Muscle layer of colon (tissue), 2 donors: ENCODE data around the gene AGMO.

Experiments
- H3K27ac ChIP-seq: one replicate; pipeline ENCODE4 v1.7.0; 2013; ENCODE audit warnings: low read depth, mild to moderate bottlenecking, low read length, moderate library complexity
- H3K27me3 ChIP-seq, 2 donors: one replicate each; pipeline ENCODE4 v1.7.0; 2013; ENCODE audit warnings: low read length in 2 of 2, mild to moderate bottlenecking in 2 of 2; ENCODE audit not compliant: insufficient read depth in 2 of 2, control insufficient read depth in 1 of 2
- H3K36me3 ChIP-seq: one replicate; pipeline ENCODE4 v1.7.0; 2013; ENCODE audit warnings: mild to moderate bottlenecking, low read length; ENCODE audit not compliant: insufficient read depth
- H3K4me1 ChIP-seq: one replicate; pipeline ENCODE4 v1.7.0; 2013; ENCODE audit warnings: mild to moderate bottlenecking, low read length; ENCODE audit not compliant: insufficient read depth
- H3K4me3 ChIP-seq, 2 donors: one replicate each; pipeline ENCODE4 v1.7.0; 2013; ENCODE audit warnings: low read length in 2 of 2, low read depth in 1 of 2, mild to moderate bottlenecking in 1 of 2, moderate library complexity in 1 of 2
- H3K9ac ChIP-seq: one replicate; pipeline ENCODE4 v1.7.0; 2013; ENCODE audit warnings: low read length
- H3K9me3 ChIP-seq: one replicate; pipeline ENCODE4 v1.7.0; 2013; ENCODE audit warnings: mild to moderate bottlenecking, low read length
- donor health status: abdominal sarcoma.
- donor health status: Adenocarcinoma of cecum.

Gene AGMO

DNA sequence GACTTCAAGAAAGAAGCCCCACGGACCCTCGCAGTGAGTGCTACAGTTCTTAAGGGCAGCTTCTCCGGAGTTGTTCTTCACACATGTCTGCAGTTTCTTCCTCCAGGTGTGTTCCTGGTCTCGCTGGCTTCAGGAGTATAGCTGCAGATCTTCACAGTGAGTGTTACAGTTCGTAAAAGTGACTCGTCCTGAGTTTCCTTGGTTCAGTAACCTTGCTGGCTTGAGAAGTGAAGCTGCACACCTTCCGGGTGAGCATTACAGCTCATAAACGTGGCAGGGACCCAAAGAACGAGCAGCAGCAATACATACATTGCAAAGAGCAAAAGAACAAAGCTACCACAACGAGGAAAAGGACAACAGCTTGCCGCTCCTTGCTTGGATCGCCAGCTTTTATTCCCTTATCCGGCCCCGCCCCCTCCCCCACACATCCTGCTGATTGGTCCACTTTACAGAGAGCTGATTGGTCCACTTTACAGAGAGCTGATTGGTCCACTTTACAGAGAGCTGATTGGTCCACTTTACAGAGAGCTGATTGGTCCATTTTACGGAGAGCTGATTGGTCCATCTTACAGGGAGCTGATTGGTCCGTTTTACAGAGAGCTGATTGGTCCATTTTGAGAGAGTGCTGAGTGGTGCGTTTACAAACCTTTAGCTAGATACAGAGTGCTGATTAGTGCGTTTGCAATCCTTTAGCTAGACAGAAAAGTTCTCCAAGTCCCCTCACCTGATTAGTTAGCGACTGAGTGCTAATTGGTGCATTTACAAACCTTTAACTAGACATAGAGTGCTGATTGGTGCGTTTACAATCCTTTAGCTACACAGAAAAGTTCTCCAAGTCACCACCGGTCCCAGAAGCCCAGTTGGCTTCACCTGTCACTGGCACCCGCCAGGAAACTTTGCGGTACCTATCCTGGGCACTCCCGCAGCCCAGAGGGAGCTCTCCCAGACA, 165.3 kb downstream of the AGMO start:
- H3K9ac ChIP-seq: no peak overlapping the region
- no peaks in the 10 kb centered on the region for H3K9me3 ChIP-seq
- no peak overlapping the region for H3K4me3 ChIP-seq
- no peaks in the 10 kb centered on the region for H3K4me1 ChIP-seq
- no peaks in the 10 kb centered on the region for H3K36me3 ChIP-seq
- H3K27me3 ChIP-seq: no peaks in the 10 kb centered on the region
- H3K27ac ChIP-seq: no peak overlapping the region

DNA sequence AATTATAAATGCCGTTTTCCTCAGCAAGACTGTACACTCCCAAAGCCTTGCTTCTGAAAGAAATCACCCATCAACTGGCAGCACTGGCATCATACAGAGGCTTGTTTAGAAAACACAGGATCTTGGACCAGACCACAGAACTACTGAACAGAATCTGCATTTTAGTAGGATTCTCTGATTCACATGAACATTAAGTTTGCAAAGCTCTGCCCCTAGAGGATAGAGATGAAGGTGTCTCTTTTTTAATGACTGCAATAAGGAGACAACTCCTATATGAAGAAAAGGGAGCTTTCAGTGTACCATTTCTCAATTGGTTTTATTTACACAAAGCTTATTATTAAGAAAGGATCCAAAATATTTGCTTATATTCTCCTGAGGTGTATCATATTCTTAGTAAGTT, 172.7 kb downstream of the AGMO start:
- Histone ChIP-seq H3K9me3 (no peaks in the 10 kb centered on the region), H3K27ac (no peak overlapping the region), H3K27me3 (no peaks in the 10 kb centered on the region), H3K4me1 (no peaks in the 10 kb centered on the region), H3K36me3 (no peaks in the 10 kb centered on the region), H3K9ac (no peak overlapping the region), H3K4me3 (no peak overlapping the region)

DNA sequence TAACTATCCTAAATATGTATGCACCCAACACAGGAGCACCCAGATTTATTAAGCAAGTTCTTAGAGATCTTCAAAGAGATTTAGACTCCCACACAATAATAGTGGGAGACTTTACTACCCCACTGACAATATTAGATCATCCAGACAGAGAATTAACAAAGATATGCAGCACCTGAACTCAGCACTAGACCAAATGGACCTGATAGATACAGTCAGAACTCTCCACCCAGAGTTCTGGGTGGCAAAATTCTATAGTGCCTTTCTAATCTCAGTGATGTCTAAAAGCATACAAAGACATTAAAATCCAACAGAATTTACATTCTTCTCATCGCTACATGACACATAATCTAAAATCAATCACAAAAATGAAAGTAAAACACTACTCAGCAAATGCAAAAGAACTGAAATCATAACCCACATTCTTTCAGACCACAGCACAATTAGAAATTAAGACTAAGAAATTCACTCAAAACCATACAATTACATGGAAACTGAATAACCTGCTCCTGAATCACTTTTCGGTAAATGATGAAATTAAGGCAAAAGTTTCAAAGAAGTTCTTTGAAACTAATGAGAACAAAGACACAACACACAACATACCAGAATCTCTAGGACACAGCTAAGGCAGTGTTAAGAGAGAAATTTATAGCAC, 183.2 kb downstream of the AGMO start:
- H3K9ac ChIP-seq: no peak overlapping the region
- no peak overlapping the region for H3K4me3 ChIP-seq
- H3K27ac ChIP-seq: no peak overlapping the region
- peaks cover 5% of the 10 kb centered on the region for H3K9me3 ChIP-seq
- no peaks in the 10 kb centered on the region for H3K27me3 ChIP-seq
- no peaks in the 10 kb centered on the region for H3K4me1 ChIP-seq
- H3K36me3 ChIP-seq: no peaks in the 10 kb centered on the region

DNA sequence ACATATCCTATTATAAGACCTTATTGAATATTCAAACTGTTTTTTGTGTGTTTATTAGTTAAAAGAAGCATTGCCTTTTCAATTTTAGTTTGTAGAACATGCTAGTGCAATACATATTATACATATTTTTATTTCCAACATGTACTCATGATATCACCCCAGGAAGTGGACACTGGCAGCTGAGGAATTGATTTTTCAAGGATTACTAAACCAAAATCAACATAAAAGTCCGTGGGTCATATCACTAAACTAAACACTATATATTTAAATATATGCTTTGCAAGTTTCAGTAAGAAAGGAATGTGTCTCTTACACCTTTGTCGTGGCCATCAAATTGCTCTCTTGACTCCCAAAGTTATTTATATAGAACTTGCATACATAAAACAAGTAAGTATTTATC, 185.2 kb downstream of the AGMO start:
- H3K4me1 ChIP-seq: no peaks in the 10 kb centered on the region

DNA sequence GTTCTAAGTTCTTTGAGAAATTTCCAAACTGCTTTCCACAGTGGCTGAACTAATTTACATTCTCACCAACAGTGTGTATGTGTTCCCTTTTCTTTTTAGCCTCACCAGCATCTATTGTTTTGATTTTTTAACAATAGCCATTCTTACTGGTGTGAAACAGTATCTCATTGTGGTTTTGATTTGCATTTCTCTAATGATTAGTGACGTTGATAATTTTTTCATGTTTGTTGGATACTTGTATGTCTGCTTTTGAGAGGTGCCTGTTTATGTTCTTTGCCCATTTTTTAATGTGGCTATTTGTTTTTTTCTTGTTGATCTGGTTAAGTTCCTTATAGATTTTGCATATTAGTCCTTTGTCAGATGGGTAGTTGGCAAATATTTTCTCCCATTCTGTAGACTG, 191.4 kb downstream of the AGMO start:
- no peaks in the 10 kb centered on the region for H3K36me3 ChIP-seq
- H3K4me3 ChIP-seq: no peak overlapping the region
- no peak overlapping the region for H3K9ac ChIP-seq
- H3K27me3 ChIP-seq: no peaks in the 10 kb centered on the region
- no peaks in the 10 kb centered on the region for H3K4me1 ChIP-seq
- no peaks in the 10 kb centered on the region for H3K9me3 ChIP-seq
- no peak overlapping the region for H3K27ac ChIP-seq

More for the DNA sequence above, 185.2 kb downstream of the AGMO start:
- no peaks in the 10 kb centered on the region for H3K27me3 ChIP-seq
- H3K9me3 ChIP-seq: peaks cover 4% of the 10 kb centered on the region
- H3K36me3 ChIP-seq: no peaks in the 10 kb centered on the region
- H3K27ac ChIP-seq: no peak overlapping the region
- no peak overlapping the region for H3K4me3 ChIP-seq
- no peak overlapping the region for H3K9ac ChIP-seq

DNA sequence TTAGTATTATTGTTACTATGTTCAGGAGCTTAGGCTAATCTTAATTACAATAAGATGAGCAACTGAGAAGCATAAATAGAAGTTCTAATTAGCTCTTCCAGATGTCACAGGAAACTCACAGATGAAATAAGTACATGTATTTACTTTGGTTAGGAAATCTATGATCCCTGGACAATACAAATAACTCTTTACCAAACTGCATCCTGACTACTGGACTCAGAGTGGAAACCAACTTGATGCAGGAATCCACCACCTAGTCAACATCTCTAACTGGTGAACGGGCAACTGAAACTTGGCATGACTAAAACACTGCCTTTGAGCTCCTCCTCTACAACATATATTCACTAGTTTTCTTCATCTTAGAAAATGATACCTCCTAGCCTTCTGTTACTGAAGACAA, 193.2 kb downstream of the AGMO start:
- Histone ChIP-seq H3K4me1 (no peaks in the 10 kb centered on the region), H3K27me3 (no peaks in the 10 kb centered on the region), H3K36me3 (no peaks in the 10 kb centered on the region), H3K27ac (no peak overlapping the region), H3K4me3 (no peak overlapping the region), H3K9ac (no peak overlapping the region), H3K9me3 (no peaks in the 10 kb centered on the region)

DNA sequence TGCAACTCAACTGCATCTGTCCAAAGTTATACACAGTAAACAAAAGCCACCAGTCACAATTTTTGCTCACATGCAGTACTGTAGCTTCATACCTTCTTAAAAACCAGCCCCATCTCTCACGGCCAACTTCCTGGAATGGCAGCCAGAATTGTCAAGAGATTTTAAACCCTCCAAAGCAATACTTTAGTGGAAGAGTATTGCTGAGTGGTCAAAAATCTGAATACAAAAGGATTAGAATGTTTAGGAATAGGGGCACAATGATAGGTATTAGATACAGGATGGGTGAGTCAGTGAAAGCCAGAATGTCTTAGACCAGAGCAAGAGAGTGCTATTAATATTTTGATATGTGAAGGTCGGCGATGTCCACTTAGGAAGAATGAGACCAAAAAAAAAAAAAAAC, 193.9 kb downstream of the AGMO start:
- no peak overlapping the region for H3K9ac ChIP-seq
- H3K36me3 ChIP-seq: no peaks in the 10 kb centered on the region
- H3K27ac ChIP-seq: no peak overlapping the region
- H3K4me3 ChIP-seq: no peak overlapping the region
- H3K9me3 ChIP-seq: no peaks in the 10 kb centered on the region
- no peaks in the 10 kb centered on the region for H3K27me3 ChIP-seq
- H3K4me1 ChIP-seq: no peaks in the 10 kb centered on the region

DNA sequence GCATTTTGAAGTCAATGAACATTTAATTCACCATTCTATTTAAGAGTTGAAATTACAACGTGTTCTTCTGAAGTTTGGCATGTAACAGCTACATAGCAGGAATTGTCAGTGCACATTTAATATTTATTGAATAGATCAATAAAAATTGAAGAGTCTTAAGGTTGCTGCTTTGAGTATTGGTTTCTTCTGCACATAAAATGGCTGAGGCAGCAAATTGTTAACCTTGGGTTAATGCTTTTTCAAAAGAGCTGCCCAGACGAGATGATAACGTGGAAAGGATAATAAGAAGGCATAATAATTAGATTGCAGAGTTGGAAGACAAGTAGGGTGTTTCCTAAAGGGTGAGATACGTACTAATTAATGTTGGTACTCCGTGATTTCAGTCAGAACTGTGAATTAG, 203.7 kb downstream of the AGMO start:
- H3K36me3 ChIP-seq: no peaks in the 10 kb centered on the region
- no peak overlapping the region for H3K4me3 ChIP-seq
- H3K9ac ChIP-seq: no peak overlapping the region
- H3K4me1 ChIP-seq: no peaks in the 10 kb centered on the region
- no peaks in the 10 kb centered on the region for H3K27me3 ChIP-seq
- H3K9me3 ChIP-seq: no peaks in the 10 kb centered on the region
- no peak overlapping the region for H3K27ac ChIP-seq

DNA sequence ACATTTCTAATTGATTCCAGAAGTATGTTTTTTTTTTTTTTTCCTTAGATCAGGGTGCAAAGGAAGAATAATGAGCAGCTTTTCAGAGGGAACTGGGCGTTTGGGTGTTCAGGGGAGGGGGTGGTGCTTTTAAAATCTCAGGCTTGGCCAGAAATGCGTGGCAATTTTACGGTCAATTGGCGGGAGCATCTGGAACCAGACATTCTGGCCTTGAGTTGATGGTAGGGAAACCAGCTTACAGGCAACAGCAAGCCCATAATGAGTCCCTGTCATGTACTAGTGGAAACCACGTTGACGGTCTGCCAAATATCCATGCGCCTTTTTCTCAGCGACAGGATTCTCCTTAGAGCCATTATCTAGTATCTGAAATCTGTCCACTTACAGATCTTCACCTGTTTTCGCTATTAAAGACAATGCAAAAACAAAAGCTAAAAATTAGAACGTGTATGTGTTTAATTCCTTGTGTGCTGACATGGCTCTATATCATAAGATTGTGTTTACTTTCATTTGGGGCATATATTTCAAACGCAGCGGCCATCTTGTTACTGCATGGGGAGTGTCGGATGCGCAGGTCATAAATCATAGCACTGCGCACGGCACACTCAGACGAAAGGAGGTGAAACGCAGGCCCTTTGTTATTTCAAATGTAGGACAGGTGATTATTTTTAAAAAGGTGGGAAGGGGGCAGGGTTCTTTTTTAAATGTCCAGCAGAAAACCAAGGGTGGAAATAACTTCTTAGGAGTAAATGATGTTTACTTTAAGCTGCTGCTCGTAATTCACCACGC, 209.2 kb downstream of the AGMO start:
- Histone ChIP-seq H3K27me3 (no peaks in the 10 kb centered on the region), H3K9me3 (no peaks in the 10 kb centered on the region), H3K36me3 (no peaks in the 10 kb centered on the region), H3K9ac (no peak overlapping the region), H3K4me1 (no peaks in the 10 kb centered on the region), H3K27ac (no peak overlapping the region), H3K4me3 (no peak overlapping the region)

DNA sequence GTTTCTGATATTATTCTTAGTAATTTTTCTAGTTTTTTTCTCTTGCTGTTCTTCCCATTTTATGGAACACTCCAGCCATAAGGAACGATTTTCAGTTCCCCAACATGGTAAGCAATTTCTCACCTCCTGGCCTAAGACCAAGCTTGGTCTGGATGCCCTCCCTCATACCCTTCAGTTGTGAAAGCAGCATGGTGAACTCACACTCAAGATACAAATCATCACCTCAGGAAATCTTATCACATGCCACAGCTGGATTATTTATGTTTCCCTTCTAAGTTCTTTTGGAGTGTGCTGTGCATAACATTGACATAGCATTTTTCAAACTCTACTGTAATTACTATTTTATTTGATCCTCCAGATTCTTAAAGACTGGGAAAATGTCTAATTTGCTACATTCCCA, 216.6 kb downstream of the AGMO start:
- H3K4me1 ChIP-seq: no peaks in the 10 kb centered on the region
- H3K4me3 ChIP-seq: no peak overlapping the region
- H3K36me3 ChIP-seq: no peaks in the 10 kb centered on the region
- no peak overlapping the region for H3K27ac ChIP-seq
- H3K9me3 ChIP-seq: no peaks in the 10 kb centered on the region
- no peaks in the 10 kb centered on the region for H3K27me3 ChIP-seq
- H3K9ac ChIP-seq: no peak overlapping the region

DNA sequence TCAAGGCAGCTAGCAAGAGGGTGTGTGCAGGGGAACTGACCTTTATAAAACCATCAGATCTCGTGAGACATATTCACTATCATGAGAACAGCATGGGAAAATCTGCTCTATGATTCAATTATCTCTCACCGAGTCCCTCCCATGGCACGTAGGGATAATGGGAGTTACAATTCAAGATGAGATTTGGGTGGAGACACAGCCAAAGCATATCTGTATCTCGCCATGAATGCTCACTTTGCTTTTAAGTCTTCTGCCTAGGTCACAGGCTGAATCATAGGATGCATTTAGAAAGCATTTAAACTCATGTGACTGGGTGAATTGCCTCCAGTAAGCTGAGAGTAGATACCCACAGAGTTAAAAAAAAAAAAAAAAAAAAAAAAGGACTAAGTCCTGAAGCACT, 220.0 kb downstream of the AGMO start:
- H3K9ac ChIP-seq: no peak overlapping the region
- H3K4me1 ChIP-seq: no peaks in the 10 kb centered on the region

More for the DNA sequence above, 220.0 kb downstream of the AGMO start:
- no peaks in the 10 kb centered on the region for H3K36me3 ChIP-seq
- no peaks in the 10 kb centered on the region for H3K9me3 ChIP-seq
- no peaks in the 10 kb centered on the region for H3K27me3 ChIP-seq
- H3K27ac ChIP-seq: no peak overlapping the region
- H3K4me3 ChIP-seq: no peak overlapping the region
